ENCODE data around the gene UST. TPM values are rescaled to one million over a fixed set of nuclear protein-coding genes. Genes with fewer than 3 reads are reported as not detected.

UST gene
- total RNA-seq, 2 donors from 2014 or later, result 24.2 to 30.8 TPM

GRCh38 chr6:148827416-148828045 lies 80.7 kb downstream of the UST start:
- H3K4me3 ChIP-seq, result no peak overlapping the region
- no peak for TF ChIP-seq CTCF (IDR thresholded peaks at IDR 0.05)
- H3K36me3 ChIP-seq, result no peaks in the 10 kb centered on the region
- H3K27ac ChIP-seq, result no peak overlapping the region
- no peaks in the 10 kb centered on the region for H3K9me3 ChIP-seq
- DNase-seq (ENCODE audit: low spot score) (no peak), ATAC-seq (ENCODE audit: insufficient number of reproducible peaks, low FRiP score, low read depth) (no peak)
- H3K4me1 ChIP-seq (ENCODE audit: control insufficient read depth in 1 of 2, low read depth in 2 of 2), result peaks cover 4 to 25% of the 10 kb centered on the region in 2 donors
- no peaks in the 10 kb centered on the region for H3K27me3 ChIP-seq (replicated peaks; ENCODE audit: insufficient read depth)

- ATAC-seq (ENCODE audit: insufficient number of reproducible peaks, low FRiP score, low read depth) (no peak), DNase-seq (ENCODE audit: low spot score) (no peak)
- Histone ChIP-seq H3K27me3 (replicated peaks; ENCODE audit: insufficient read depth) (no peaks in the 10 kb centered on the region), H3K27ac (no peak overlapping the region), H3K36me3 (no peaks in the 10 kb centered on the region), H3K4me1 (ENCODE audit: control insufficient read depth in 1 of 2, low read depth in 2 of 2) (peaks cover 4 to 25% of the 10 kb centered on the region in 2 donors), H3K4me3 (no peak overlapping the region), H3K9me3 (no peaks in the 10 kb centered on the region)
- TF ChIP-seq CTCF (IDR thresholded peaks at IDR 0.05), result no peak
Observed at GRCh38 chr6:148828047-148828446, 81.2 kb downstream of the UST start.

- TF ChIP-seq CTCF (IDR thresholded peaks at IDR 0.05), result no peak
- peaks cover 4 to 25% of the 10 kb centered on the region in 2 donors for H3K4me1 ChIP-seq (ENCODE audit: control insufficient read depth in 1 of 2, low read depth in 2 of 2)
- H3K9me3 ChIP-seq, result no peaks in the 10 kb centered on the region
- DNase-seq (ENCODE audit: low spot score) (no peak), ATAC-seq (ENCODE audit: insufficient number of reproducible peaks, low FRiP score, low read depth) (no peak)
- H3K36me3 ChIP-seq, result no peaks in the 10 kb centered on the region
- no peaks in the 10 kb centered on the region for H3K27me3 ChIP-seq (replicated peaks; ENCODE audit: insufficient read depth)
- H3K4me3 ChIP-seq, result no peak overlapping the region
- H3K27ac ChIP-seq, result no peak overlapping the region
Observed at GRCh38 chr6:148829415-148830101, 82.7 kb downstream of the UST start.

GRCh38 chr6:148830614-148831013 lies 83.8 kb downstream of the UST start:
- Histone ChIP-seq H3K36me3 (no peaks in the 10 kb centered on the region), H3K9me3 (no peaks in the 10 kb centered on the region), H3K4me3 (no peak overlapping the region), H3K27me3 (replicated peaks; ENCODE audit: insufficient read depth) (no peaks in the 10 kb centered on the region), H3K4me1 (ENCODE audit: control insufficient read depth in 1 of 2, low read depth in 2 of 2) (peaks cover 8 to 23% of the 10 kb centered on the region in 2 donors), H3K27ac (no peak overlapping the region)
- DNase-seq (ENCODE audit: low spot score) (no peak), ATAC-seq (ENCODE audit: insufficient number of reproducible peaks, low FRiP score, low read depth) (no peak)
- no peak for TF ChIP-seq CTCF (IDR thresholded peaks at IDR 0.05)

GRCh38 chr6:148831064-148831463 lies 84.2 kb downstream of the UST start:
- ATAC-seq (ENCODE audit: insufficient number of reproducible peaks, low FRiP score, low read depth), result no peak

More at GRCh38 chr6:148831064-148831463, 84.2 kb downstream of the UST start:
- no peak for TF ChIP-seq CTCF (IDR thresholded peaks at IDR 0.05)
- no peaks in the 10 kb centered on the region for H3K36me3 ChIP-seq
- no peak for DNase-seq (ENCODE audit: low spot score)
- H3K27ac ChIP-seq, result no peak overlapping the region
- H3K9me3 ChIP-seq, result no peaks in the 10 kb centered on the region
- H3K4me1 ChIP-seq (ENCODE audit: control insufficient read depth in 1 of 2, low read depth in 2 of 2), result peaks cover 8 to 27% of the 10 kb centered on the region in 2 donors
- H3K4me3 ChIP-seq, result no peak overlapping the region
- H3K27me3 ChIP-seq (replicated peaks; ENCODE audit: insufficient read depth), result no peaks in the 10 kb centered on the region

All from thoracic aorta (tissue), 2 donors.